ENCODE measurements around the gene MIPEP. TPM values are rescaled to one million over a fixed set of nuclear protein-coding genes. Genes with fewer than 3 reads are reported as not detected.

MIPEP gene
- total and polyA plus RNA-seq, 9 of the 15 experiments (the other 6 are each of a cell fraction or from before 2014, with no cell fraction given), result 1.7 to 19.3 (median 13.1) TPM

DNA sequence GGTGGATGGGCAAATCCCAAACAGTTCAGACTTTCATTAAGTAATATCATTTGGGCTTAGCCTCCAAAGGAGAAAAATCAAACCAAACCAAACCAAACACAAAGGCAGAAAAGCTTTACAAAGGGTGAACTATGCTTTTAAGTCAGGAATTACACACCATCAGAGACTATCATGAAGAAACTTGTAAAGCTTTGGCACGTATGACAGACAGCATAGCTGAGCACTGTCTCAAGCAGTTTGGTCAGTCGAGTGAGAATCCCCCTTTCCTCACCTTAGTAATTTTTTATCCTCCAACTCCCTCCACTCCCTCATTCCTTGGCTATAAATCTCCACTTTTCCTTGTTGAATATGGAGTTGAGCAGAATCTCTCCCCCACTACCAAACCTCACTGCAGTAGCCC is 72.1 kb downstream of the MIPEP start (continued):
- TF ChIP-seq PTBP1 (IDR thresholded peaks at IDR 0.05; ENCODE audit: low read depth, low read length), result no peak
- no peak for TF ChIP-seq CSDE1 (IDR thresholded peaks at IDR 0.05)

DNA sequence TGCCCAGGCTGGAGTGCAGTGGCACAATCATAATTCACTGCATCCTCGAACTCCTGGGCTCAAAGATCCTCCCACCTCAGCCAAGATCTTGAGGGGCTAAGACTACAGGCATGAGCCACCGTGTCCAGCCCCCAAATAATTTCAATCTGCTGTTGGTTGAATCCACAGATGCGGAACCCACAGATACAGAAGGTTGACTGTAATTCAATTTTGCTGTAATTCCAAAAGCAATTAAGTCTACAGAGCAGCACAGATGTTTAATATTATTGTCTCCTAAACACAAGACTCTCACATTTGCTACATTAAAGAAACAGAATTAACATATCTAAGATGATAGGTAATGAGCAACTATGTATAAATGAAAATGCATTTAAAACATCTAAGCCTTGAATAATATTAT is 75.6 kb downstream of the MIPEP start:
- H3K27me3 ChIP-seq (ENCODE audit: control insufficient read depth in 2 of 2, insufficient read depth in 2 of 2, low read length in 2 of 2), result no peaks in the 10 kb centered on the region
- no peaks in the 10 kb centered on the region for H3K4me1 ChIP-seq (replicated peaks in 1 of 2; ENCODE audit: control insufficient read depth in 2 of 2, insufficient read depth in 2 of 2, low read length in 2 of 2)
- H3K9ac ChIP-seq (ENCODE audit: insufficient read depth in 1 of 2, low read depth in 2 of 2, low read length in 2 of 2), result no peak overlapping the region
- no peaks in the 10 kb centered on the region for H3K9me1 ChIP-seq (ENCODE audit: control insufficient read depth, insufficient read depth, low read length)
- H3K27ac ChIP-seq (ENCODE audit: extremely low read depth, low read depth, low read length), result no peak overlapping the region
- no peak for DNase-seq (ENCODE audit: extremely low read depth in 1 of 4, low spot score in 3 of 4)
- POLR2A ChIA-PET, result no interaction called here
- no peaks in the 10 kb centered on the region for H3K36me3 ChIP-seq (ENCODE audit: control insufficient read depth, insufficient read depth, low read length)
- H4K20me1 ChIP-seq (replicated peaks; ENCODE audit: control insufficient read depth, insufficient read depth, low read length), result no peaks in the 10 kb centered on the region
- H3K4me3 ChIP-seq, result no peak overlapping the region
- H2AFZ ChIP-seq (ENCODE audit: low read depth, low read length), result no peak overlapping the region
- intact Hi-C loops (cut with micrococcal nuclease) (no loop called here), in situ Hi-C loops (cut with MboI) (no loop called here)
- TF ChIP-seq ASH1L (IDR thresholded peaks at IDR 0.05; ENCODE audit: borderline replicate concordance, low read depth, partially characterized antibody) (no peak), BRCA1 (IDR thresholded peaks at IDR 0.05) (no peak), BRCA1 (CRISPR knock-in tag; IDR thresholded peaks at IDR 0.05) (no peak)
- no peak for FAIRE-seq
- CTCF ChIA-PET (ENCODE audit: low intra/inter-chr PET ratio), result no interaction called here
- BruUV-seq (replicated peaks), result no TSS peak
- H3K79me2 ChIP-seq (ENCODE audit: control insufficient read depth, insufficient read depth, low read length), result no peaks in the 10 kb centered on the region
- WGBS (ENCODE audit: insufficient coverage, low coverage, missing lambda C conversion rate), result 68% methylated on average over 3 of the region's 3 CpGs
- H3K4me2 ChIP-seq (ENCODE audit: insufficient read depth, low read length), result no peak overlapping the region
- no peak for ATAC-seq
- no peaks in the 10 kb centered on the region for H3K9me3 ChIP-seq (replicated peaks; ENCODE audit: control insufficient read depth, insufficient read depth, low read depth, low read length)

Measured in K562 (cell line).